HG03196 (cell line): ENCODE data around the gene OGDH.
"Not testable (repeated sequence)": the region's sequence is repeated elsewhere in the genome, so short reads cannot be mapped to it uniquely, and the experiment has no call there.

ENCODE experiments used
- ATAC-seq: cut with Tn5 transposase; IDR thresholded peaks from one replicate; pipeline ENCODE4 v1.9.1; 2021; ENCODE audit not compliant: unreplicated experiment

OGDH gene

DNA sequence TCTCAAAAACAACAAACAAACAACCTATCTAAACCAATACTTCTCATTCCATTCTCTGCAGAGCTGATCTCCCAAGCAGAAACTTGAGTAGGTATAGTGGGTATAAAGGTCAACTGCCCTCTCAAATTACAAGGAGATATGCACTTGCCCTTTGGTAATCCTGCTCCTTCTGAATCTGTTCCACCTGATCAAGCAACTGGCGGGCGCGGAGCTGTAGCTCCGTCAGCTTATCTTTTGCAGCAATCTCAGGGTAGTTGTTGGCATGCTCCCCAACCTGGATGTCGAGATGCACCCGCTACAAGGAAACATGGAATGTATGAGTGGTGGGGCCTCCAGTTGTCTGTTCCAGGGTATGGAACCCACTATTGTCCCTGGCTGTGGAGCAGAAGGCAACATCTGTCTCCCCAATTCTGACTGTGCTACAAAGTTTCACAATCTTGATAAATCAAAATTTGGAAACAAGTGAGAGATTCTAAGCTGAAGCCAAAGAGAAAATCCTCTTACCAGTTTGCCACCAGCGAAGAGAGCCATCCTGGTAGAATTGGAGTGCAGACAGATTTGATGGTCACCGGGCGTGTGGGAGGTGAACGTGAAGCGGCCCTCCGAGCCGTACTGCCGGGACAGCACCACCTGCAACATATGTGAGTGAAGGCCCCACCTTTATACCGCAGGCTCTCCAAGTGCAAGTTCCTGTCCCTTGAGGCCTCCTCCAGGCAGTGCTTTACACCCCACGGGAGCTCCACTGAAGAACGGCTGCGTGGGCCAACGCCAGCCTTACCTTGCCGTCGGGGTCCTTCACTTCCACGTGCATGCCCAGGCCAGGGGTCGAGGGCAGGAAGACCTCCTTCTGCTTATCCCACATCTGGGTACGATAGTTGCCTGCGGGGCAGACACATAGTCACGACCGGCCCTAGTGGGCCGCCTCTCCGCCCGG is 25.2 kb upstream of the OGDH start:
- peak; percentile 26 for ATAC-seq

- ATAC-seq = peak; percentile 79
Measured at GRCh38 chr7:44581879-44582603, 24.4 kb upstream of the OGDH start, which contains the start of gene TMED4. Gene TMED4 (minus strand): TSS chr7:44582231. CDS start chr7:44582206, 25 bp downstream.

DNA sequence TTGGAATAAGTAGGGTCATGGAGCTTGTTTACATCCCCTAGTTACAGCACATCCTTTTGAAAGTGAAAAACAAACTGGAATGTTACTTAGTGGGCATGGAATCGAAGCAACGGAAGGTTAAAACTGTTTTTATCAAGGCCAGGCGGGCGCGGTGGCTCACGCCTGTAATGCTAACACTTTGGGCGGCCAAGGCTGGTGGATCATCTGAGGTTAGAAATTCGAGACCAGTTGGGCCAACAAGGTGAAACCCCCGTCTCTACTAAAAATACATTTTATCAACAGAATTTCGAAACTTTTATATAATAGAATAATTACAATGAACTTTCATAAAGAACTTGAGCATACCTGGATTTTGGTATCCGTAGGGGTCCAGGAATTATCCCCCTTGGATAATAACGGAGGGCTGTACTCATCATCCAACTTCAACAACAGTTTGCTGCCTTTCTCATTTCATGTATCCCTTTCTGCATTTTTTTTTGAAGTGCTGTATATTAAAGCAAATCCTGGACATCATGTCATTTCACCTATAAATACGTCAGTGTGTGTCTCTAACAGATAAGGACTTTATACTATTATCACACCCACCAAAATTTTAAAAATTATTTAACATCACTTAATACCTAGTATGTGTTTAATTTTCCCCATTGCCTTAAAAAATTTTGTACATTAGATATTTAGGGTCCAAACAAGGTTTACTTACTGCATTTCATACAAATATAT is 23.1 kb upstream of the OGDH start:
- ATAC-seq = no peak

DNA sequence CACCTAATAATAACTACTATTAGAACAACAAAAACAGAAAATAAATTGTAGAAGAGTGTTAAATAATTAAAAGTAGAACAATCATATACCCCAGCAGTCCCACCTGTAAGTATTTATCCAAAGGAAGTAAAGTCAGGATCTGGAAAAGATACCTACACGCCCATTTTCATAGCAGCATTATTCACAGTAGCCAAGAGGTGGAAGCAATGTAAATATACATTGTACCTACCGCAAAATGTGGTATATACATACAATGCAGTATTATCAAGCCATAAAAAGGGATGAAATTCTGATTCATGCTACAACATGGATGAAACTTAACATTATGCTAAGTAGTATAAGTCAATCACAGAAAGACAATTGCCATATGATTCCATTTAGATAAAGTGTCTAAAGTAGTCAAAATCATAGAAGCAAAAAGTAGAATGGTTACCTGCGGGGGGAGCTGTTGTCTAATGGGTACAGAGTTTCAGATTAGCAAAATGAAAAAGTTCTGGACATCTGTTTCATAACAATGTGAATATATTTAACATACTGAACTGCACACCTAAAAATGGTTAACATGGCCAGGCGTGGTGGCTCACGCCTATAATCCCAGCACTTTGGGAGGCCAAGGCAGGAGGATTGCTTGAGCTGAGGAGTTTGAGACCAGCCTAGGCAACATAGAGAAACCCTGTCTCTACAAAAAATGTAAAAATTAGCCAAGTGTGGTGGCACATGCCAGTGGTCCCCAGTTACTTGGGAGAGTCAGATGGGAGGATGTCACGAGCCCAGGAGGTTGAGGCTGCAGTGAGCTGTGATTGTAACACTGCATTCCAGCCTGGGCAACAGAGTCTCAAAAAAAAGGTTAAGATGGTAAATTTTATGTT is 18.4 kb upstream of the OGDH start:
- peak; percentile 50 for ATAC-seq

GRCh38 chr7:44590910-44591309 is 15.5 kb upstream of the OGDH start:
- ATAC-seq = no peak

- ATAC-seq = no peak
Measured at GRCh38 chr7:44595934-44596635, 10.3 kb upstream of the OGDH start.

- ATAC-seq = not testable (repeated sequence)
Measured at GRCh38 chr7:44597181-44597580, 9.2 kb upstream of the OGDH start.

DNA sequence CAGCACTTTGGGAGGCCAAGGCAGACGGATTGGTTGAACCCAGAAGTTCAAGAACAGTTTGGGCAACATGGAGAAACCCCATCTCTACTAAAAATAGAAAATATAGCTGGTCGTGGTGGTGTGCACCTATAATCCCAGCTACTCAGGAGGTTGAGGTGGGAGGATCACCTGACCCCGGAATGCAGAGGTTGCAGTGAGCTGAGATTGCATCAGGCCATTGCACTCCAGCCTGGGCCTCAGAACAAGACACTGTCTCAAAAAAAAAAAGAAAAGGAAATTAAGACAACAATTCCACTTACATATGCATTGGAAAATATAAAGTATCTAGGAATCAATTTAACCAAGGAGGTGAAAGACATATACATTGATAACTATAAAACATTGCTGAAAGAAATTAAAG is 7.2 kb upstream of the OGDH start:
- no peak for ATAC-seq

DNA sequence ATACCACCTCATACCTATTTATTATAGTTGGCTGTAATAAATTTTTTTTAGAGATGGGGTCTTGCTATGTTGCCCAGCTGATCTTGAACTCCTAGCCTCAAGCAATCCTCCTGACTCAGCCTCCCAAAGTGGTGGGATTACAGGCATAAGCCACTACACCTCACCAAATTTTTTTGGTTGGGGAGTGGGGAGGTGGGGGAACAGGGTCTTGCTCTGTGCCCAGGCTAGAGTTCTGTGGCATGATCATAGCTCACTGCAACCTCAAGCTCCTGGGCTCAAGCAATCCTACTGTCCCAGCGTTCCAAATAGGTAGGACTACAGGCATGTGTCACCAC is 3.9 kb upstream of the OGDH start:
- ATAC-seq = no peak

GRCh38 chr7:44603193-44603592 is 3.2 kb upstream of the OGDH start:
- ATAC-seq = no peak

DNA sequence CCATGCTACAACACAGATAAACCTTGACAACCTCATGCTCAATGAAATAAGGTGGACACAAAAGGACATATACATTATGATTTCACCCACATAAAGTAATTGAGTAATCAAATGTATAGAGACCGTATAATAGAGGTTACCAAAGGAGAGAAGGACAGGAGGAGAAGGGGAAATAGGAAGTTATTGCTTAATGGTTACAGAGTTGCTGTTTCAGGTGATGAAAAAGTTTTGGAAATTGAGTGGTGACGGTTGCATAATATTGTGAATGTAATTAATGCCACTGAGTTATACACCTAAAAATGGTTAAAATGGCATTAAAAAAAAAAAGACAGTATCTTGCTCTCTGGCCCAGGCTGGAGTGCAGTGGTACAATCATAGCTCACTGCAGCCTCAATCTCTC is 1.5 kb upstream of the OGDH start:
- no peak for ATAC-seq

DNA sequence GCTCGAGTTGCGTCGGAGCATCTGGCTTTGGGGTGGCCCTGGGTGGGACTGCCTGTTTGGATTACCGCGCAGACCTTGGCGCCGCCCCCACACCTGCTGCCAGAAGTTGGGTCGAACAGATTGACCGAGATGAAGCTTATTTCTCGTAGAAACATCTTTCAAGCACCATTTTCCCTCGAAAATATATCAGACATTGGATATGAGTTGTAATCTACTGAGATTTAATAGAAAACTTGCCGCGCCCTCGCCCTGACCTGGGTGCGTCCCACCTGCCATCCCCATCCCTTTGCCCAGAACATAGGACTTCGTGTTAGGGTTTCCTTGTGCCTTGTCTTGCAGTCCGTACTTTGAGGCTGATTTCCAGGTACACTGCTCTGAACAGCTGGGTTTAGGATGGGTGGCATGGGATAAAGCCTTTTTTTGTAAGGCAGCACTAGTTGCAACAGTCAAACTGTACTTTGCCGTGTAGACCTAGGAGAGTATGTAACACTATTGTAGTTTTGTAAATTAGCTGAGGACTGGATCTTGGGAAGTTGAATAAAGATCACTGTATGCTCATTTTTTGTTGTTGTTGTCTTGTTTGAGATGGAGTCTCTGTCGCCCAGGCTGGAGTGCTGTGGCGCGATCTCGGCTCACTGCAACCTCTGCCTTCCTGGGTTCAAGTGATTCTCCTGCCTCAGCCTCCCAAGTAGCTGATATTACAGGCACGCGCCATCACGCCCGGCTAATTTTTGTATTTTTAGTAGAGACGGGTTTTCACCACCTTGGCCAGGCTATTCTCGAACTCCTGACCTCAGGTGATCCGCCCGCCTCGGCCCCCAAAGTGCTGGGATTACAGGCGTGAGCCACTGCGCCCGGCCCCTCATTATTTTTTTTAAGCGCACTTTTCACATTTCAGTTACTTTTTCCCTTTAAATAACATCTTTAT is 978 bp downstream of the OGDH start:
- no peak for ATAC-seq

DNA sequence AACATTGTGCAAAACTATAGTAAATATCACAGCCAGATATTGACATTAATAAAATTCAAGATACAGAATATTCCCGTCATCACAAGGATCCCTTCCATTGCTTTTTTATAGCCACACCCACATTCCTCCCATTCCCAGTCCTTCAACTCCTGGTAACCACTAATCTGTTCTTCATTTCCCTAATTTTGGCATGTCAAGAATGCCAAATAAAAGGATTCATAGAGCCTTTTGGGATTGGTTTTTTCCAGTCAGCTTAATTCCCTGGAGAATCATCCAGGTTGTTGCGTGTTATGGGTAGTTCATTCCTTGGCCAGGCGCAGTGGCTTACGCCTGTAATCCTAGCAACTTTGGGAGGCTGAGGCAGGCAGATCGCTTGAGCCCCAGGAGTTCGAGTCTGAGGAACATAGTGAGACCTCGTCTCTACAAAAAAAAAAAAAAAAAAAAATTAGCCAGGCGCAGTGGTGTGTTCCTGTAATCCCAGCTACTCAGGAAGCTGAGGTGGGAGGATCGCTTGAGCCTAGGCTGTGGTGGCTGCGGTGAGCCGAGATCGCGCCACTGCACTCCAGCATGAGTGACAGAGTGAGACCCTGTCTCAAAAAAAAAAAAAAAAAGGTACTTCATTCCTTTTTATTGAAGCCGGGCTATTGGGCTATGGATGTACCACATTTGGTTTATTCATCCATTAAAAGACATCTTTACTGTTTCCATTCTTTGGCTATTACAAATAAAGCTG is 2.7 kb downstream of the OGDH start:
- ATAC-seq = no peak

DNA sequence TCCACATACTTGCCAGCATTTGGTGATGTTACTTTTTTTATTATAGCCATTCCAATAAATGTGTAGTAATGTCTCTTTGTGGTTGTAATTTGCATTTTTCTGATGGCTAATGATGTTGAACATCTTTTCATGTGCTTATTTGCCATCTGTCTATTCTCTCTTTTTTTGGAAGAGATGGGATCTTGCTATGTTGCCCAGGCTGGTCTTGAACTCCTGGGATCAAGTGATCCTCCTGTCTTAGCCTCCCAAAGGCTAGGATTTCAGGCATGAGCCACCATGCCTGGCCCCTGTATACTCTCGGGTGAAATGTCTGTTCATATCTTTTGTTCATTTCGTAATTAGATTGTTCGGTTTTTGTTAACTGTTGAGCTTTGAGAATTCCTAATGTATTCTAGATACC is 3.4 kb downstream of the OGDH start:
- no peak for ATAC-seq

- ATAC-seq = no peak
Measured at GRCh38 chr7:44615149-44615611, 8.8 kb downstream of the OGDH start.

DNA sequence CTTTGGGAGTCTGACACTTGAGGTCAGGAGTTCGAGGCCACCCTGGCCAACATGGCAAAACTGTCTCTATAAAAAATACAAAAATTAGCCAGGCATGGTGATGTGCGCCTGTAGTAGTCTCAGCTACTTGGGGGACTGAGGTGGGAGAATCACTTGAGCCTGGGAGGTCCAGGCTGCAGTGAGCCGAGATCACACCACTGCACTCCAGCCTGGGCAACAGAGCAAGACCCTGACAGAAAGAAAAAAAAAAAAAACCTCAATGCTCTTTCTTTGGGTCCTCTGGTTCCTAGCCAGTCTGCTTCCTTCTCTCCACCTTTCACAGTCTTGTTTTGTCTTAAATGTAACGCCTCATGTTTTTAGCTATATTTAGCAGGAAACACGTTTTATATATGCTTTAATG is 9.4 kb downstream of the OGDH start:
- no peak for ATAC-seq

- ATAC-seq = no peak
Measured at GRCh38 chr7:44616545-44616944, 10.1 kb downstream of the OGDH start.

- ATAC-seq = no peak
Measured at GRCh38 chr7:44617225-44617890, 10.9 kb downstream of the OGDH start.
